GM15510 (cell line): Measurements from ENCODE around the gene UBE2E1.

ENCODE experiments used
- POLR2A ChIP-seq: IDR thresholded peaks from 3 replicates; pipeline ENCODE4 v1.6.1; 2011; ENCODE audit warnings: borderline replicate concordance; ENCODE audit not compliant: insufficient read length; ENCODE audit errors: extremely low read depth

UBE2E1 gene

GRCh38 chr3:23807424-23808015, 1.8 kb downstream of the UBE2E1 start:
- TF ChIP-seq POLR2A = no peak

GRCh38 chr3:23808525-23808924, 2.8 kb downstream of the UBE2E1 start:
- no peak for TF ChIP-seq POLR2A

- no peak for TF ChIP-seq POLR2A
These were observed 3.5 kb downstream of the UBE2E1 start for GRCh38 chr3:23809294-23809693.

- no peak for TF ChIP-seq POLR2A
These were observed 4.1 kb downstream of the UBE2E1 start for GRCh38 chr3:23809840-23810342.

- peak; percentile 15 for TF ChIP-seq POLR2A
These were observed 4.8 kb downstream of the UBE2E1 start for GRCh38 chr3:23810343-23811184.

- no peak for TF ChIP-seq POLR2A
These were observed 5.4 kb downstream of the UBE2E1 start for GRCh38 chr3:23811185-23811527.

GRCh38 chr3:23811919-23812318, 6.2 kb downstream of the UBE2E1 start:
- TF ChIP-seq POLR2A = no peak

GRCh38 chr3:23815879-23816278, 10.1 kb downstream of the UBE2E1 start:
- TF ChIP-seq POLR2A = no peak

GRCh38 chr3:23816721-23817120, 11.0 kb downstream of the UBE2E1 start:
- TF ChIP-seq POLR2A = no peak

GRCh38 chr3:23817508-23818223, 11.9 kb downstream of the UBE2E1 start:
- TF ChIP-seq POLR2A = no peak

GRCh38 chr3:23819599-23820360, 14.0 kb downstream of the UBE2E1 start:
- no peak for TF ChIP-seq POLR2A

GRCh38 chr3:23820888-23821287, 15.1 kb downstream of the UBE2E1 start:
- TF ChIP-seq POLR2A = no peak

GRCh38 chr3:23821858-23822257, 16.1 kb downstream of the UBE2E1 start:
- no peak for TF ChIP-seq POLR2A

GRCh38 chr3:23822559-23822958, 16.8 kb downstream of the UBE2E1 start:
- no peak for TF ChIP-seq POLR2A

GRCh38 chr3:23823620-23824019, 17.9 kb downstream of the UBE2E1 start:
- no peak for TF ChIP-seq POLR2A
